ENCODE data around the gene SCOC.

SCOC gene

GRCh38 chr4:140423106-140423505 is 49.7 kb downstream of the SCOC start:
- Histone ChIP-seq H3K79me2 (no peaks in the 10 kb centered on the region), H3K9me3 (ENCODE audit: control insufficient read depth, low read length) (no peaks in the 10 kb centered on the region), H3K27me3 (ENCODE audit: control insufficient read depth, insufficient read depth, low read length) (no peaks in the 10 kb centered on the region), H3K27ac (no peak overlapping the region), H3K9ac (no peak overlapping the region), H3K4me1 (no peaks in the 10 kb centered on the region), H3K36me3 (ENCODE audit: control insufficient read depth, insufficient read depth, low read length) (no peaks in the 10 kb centered on the region), H3K4me2 (ENCODE audit: low read length) (no peak overlapping the region), H2AFZ (no peak overlapping the region), H3K4me3 (ENCODE audit: low read depth, low read length) (no peak overlapping the region)
- TF ChIP-seq CTCF (IDR thresholded peaks at IDR 0.05) = no peak

- Histone ChIP-seq H3K79me2 (no peaks in the 10 kb centered on the region), H3K27ac (no peak overlapping the region), H3K9ac (no peak overlapping the region), H3K36me3 (ENCODE audit: control insufficient read depth, insufficient read depth, low read length) (no peaks in the 10 kb centered on the region), H3K9me3 (ENCODE audit: control insufficient read depth, low read length) (no peaks in the 10 kb centered on the region), H3K4me1 (no peaks in the 10 kb centered on the region), H3K4me2 (ENCODE audit: low read length) (peak overlapping the region; percentile 92), H2AFZ (peak overlapping the region; percentile 82), H3K4me3 (ENCODE audit: low read depth, low read length) (peak overlapping the region; percentile 55), H3K27me3 (ENCODE audit: control insufficient read depth, insufficient read depth, low read length) (no peaks in the 10 kb centered on the region)
- no peak for TF ChIP-seq CTCF (IDR thresholded peaks at IDR 0.05)
Observed at GRCh38 chr4:140426610-140427105, 53.2 kb downstream of the SCOC start.

- no peaks in the 10 kb centered on the region for H3K27me3 ChIP-seq (ENCODE audit: control insufficient read depth, insufficient read depth, low read length)
- H3K4me3 ChIP-seq (ENCODE audit: low read depth, low read length) = peak within 1 kb of the TSS; percentile 55
- H3K79me2 ChIP-seq = no peaks in the 10 kb centered on the region
- H2AFZ ChIP-seq = peak within 1 kb of the TSS; percentile 82
- no peaks in the 10 kb centered on the region for H3K9me3 ChIP-seq (ENCODE audit: control insufficient read depth, low read length)
- peak within 1 kb of the TSS; percentile 92 for H3K4me2 ChIP-seq (ENCODE audit: low read length)
- H3K36me3 ChIP-seq (ENCODE audit: control insufficient read depth, insufficient read depth, low read length) = no peaks in the 10 kb centered on the region
- no peak within 1 kb of the TSS for H3K27ac ChIP-seq
- H3K4me1 ChIP-seq = no peaks in the 10 kb centered on the region
- peak; percentile 19 for TF ChIP-seq CTCF (IDR thresholded peaks at IDR 0.05)
- H3K9ac ChIP-seq = no peak within 1 kb of the TSS
Observed at GRCh38 chr4:140427106-140427918, 53.9 kb downstream of the SCOC start, which contains the start of gene CLGN. Gene CLGN, minus strand, starts transcription at chr4:140427648. Its CDS starts 14,570 bp downstream, at chr4:140413078.

- no peaks in the 10 kb centered on the region for H3K36me3 ChIP-seq (ENCODE audit: control insufficient read depth, insufficient read depth, low read length)
- peak overlapping the region; percentile 55 for H3K4me3 ChIP-seq (ENCODE audit: low read depth, low read length)
- no peak overlapping the region for H3K9ac ChIP-seq
- H3K9me3 ChIP-seq (ENCODE audit: control insufficient read depth, low read length) = no peaks in the 10 kb centered on the region
- H3K4me2 ChIP-seq (ENCODE audit: low read length) = peak overlapping the region; percentile 92
- peak overlapping the region; percentile 82 for H2AFZ ChIP-seq
- H3K27me3 ChIP-seq (ENCODE audit: control insufficient read depth, insufficient read depth, low read length) = no peaks in the 10 kb centered on the region
- H3K4me1 ChIP-seq = no peaks in the 10 kb centered on the region
- TF ChIP-seq CTCF (IDR thresholded peaks at IDR 0.05) = no peak
- H3K79me2 ChIP-seq = no peaks in the 10 kb centered on the region
- H3K27ac ChIP-seq = no peak overlapping the region
Observed at GRCh38 chr4:140427919-140428471, 54.5 kb downstream of the SCOC start.

Data from parathyroid adenoma (tissue), 2 donors.